MCF 10A (cell line): ENCODE measurements around the gene SPATA46. TPM values are rescaled to one million over a fixed set of nuclear protein-coding genes. Genes with fewer than 3 reads are reported as not detected.

Experiments used
- BruUV-seq: library from RNA; stranded (reverse); fragments of 400-500 nt; replicated peaks from 2 replicates; lab custom pipeline; 2021; lab: Mats Ljungman, UMichigan
- CTCF ChIA-PET: fragments of 300-600 bp; sonication (Branson Sonifier 250); formaldehyde crosslinking; extraction: SDS; loops from one replicate; lab custom pipeline; 2021; ENCODE audit warnings: antibody characterized with exemption, inconsistent platforms; lab: Yijun Ruan, JAX
- POLR2A ChIA-PET: fragments of 300-600, 350-650 bp; sonication (Branson Sonifier 250); formaldehyde crosslinking; extraction: SDS; loops from one replicate; lab custom pipeline; 2020; ENCODE audit warnings: antibody characterized with exemption, inconsistent platforms; lab: Yijun Ruan, JAX
- DNase-seq: peaks from one replicate; pipeline ENCODE4 v3.0.0-alpha.2; 2018; ENCODE audit not compliant: unreplicated experiment
- H3K27ac Mint-ChIP-seq: one replicate; pipeline ENCODE4 v1.8.0; 2022; ENCODE audit warnings: mild to moderate bottlenecking, low read depth, mixed read lengths; ENCODE audit not compliant: unreplicated experiment
- H3K27me3 Mint-ChIP-seq: one replicate; pipeline ENCODE4 v1.8.0; 2022; ENCODE audit warnings: mixed read lengths; ENCODE audit not compliant: insufficient read depth, unreplicated experiment
- H3K36me3 Mint-ChIP-seq: one replicate; pipeline ENCODE4 v1.8.0; 2022; ENCODE audit warnings: mild to moderate bottlenecking, moderate library complexity, mixed read lengths; ENCODE audit not compliant: insufficient read depth, unreplicated experiment
- H3K4me1 Mint-ChIP-seq: one replicate; pipeline ENCODE4 v1.8.0; 2022; ENCODE audit warnings: mixed read lengths; ENCODE audit not compliant: insufficient read depth, unreplicated experiment
- H3K4me3 Mint-ChIP-seq: one replicate; pipeline ENCODE4 v1.8.0; 2022; ENCODE audit warnings: mild to moderate bottlenecking, moderate library complexity, mixed read lengths; ENCODE audit not compliant: unreplicated experiment
- H3K9me3 Mint-ChIP-seq: one replicate; pipeline ENCODE4 v1.8.0; 2022; ENCODE audit warnings: mixed read lengths; ENCODE audit not compliant: unreplicated experiment
- intact Hi-C: fragments of 100-400 bp; cut with micrococcal nuclease; formaldehyde crosslinking; loops from 2 replicates; pipeline ENCODE4 v1.14.1; 2022
- total RNA-seq: library from RNA; stranded (reverse); gene quantifications from 2 replicates; pipeline ENCODE4 v1.2.3, GENCODE V29; 2022
- TF ChIP-seq, protein P1 (sequence below): fragments of 200-600 bp; IDR thresholded peaks from one replicate; pipeline ENCODE4 v1.8.0; 2022; ENCODE audit warnings: antibody characterized with exemption, mild to moderate bottlenecking; ENCODE audit not compliant: unreplicated experiment

SPATA46 gene
- total RNA-seq, 1 experiment from 2014 or later: not detected

DNA sequence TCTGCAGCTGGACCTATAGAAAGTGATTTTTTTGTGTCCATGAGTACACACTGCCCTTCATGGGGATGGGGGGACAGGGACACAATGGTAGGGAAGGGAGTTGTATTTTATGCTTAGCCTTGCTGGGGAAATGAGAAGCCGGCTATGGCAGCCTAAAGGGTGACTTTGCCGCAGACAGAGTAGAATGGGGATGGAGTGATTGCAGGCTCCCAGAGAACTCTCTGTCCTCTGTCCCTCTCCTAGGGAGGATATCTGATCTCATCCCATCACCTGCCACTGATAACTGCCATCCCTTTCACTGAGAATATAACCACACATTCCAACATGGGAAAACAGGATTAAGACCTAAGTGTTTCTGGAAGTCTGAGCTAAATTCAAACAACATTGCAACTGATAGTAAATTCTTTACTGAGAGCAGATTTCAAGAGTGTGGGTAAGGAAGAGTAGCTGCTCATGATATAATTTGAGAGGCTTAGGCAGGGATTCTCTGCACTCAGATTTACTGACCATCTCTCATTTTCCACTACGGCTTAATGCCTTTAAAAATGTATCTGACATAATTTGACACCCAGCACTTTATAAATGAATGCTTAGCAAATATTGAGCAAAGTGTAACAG, 21.4 kb upstream of the SPATA46 start:
- TF ChIP-seq, protein P1, sequence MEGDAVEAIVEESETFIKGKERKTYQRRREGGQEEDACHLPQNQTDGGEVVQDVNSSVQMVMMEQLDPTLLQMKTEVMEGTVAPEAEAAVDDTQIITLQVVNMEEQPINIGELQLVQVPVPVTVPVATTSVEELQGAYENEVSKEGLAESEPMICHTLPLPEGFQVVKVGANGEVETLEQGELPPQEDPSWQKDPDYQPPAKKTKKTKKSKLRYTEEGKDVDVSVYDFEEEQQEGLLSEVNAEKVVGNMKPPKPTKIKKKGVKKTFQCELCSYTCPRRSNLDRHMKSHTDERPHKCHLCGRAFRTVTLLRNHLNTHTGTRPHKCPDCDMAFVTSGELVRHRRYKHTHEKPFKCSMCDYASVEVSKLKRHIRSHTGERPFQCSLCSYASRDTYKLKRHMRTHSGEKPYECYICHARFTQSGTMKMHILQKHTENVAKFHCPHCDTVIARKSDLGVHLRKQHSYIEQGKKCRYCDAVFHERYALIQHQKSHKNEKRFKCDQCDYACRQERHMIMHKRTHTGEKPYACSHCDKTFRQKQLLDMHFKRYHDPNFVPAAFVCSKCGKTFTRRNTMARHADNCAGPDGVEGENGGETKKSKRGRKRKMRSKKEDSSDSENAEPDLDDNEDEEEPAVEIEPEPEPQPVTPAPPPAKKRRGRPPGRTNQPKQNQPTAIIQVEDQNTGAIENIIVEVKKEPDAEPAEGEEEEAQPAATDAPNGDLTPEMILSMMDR: no peak
- intact Hi-C loops: loop anchor here (10.0 kb wide), 1 partner anchor 603 kb away; no protein-coding TSS in a partner anchor
- H3K27me3 Mint-ChIP-seq: peaks cover 40% of the 10 kb centered on the region
- DNase-seq: no peak
- H3K4me1 Mint-ChIP-seq: no peaks in the 10 kb centered on the region
- H3K9me3 Mint-ChIP-seq: no peaks in the 10 kb centered on the region
- BruUV-seq: no TSS peak
- no peaks in the 10 kb centered on the region for H3K36me3 Mint-ChIP-seq
- CTCF ChIA-PET: interaction anchor here (0.7 to 2.4 kb wide), 8 partner anchors 9 to 343 kb away, joined by 3 to 8 read pairs (median 4); no protein-coding TSS in a partner anchor
- POLR2A ChIA-PET: no interaction called here
- no peak overlapping the region for H3K4me3 Mint-ChIP-seq
- no peak overlapping the region for H3K27ac Mint-ChIP-seq

DNA sequence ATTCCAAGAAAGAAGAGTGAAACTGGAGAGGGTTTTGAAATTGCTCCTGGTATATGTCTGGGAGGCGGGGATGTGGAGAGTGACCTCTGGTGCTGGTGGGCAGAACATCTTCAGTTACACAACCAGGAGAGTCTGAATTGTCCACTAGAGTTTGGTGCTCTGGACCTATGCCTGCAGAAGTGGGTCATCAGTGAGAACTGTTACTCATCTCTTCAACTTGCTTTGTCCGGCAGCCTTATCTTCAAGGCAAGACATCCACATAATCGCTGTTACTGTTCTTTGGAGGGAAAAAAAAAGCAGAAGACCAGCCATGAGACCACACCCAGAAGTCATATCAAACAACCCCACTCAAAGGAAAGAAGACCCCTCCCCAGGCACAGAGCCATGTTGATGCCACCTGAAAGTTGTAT, 20.4 kb upstream of the SPATA46 start:
- TF ChIP-seq, protein P1: no peak
- ChIA-PET CTCF (interaction anchor here (1.2 to 2.4 kb wide), 2 partner anchors 11 to 341 kb away, joined by 4 to 8 read pairs; no protein-coding TSS in a partner anchor), POLR2A (no interaction called here)
- Mint-ChIP-seq H3K27ac (no peak overlapping the region), H3K27me3 (peaks cover 40% of the 10 kb centered on the region), H3K9me3 (no peaks in the 10 kb centered on the region), H3K4me1 (peaks cover 2% of the 10 kb centered on the region), H3K36me3 (no peaks in the 10 kb centered on the region), H3K4me3 (no peak overlapping the region)
- no TSS peak for BruUV-seq
- intact Hi-C loops: loop anchor here (10.0 kb wide), 1 partner anchor 602 kb away; no protein-coding TSS in a partner anchor
- DNase-seq: peak; percentile 27

GRCh38 chr1:162396201-162396906, 19.7 kb upstream of the SPATA46 start:
- BruUV-seq: no TSS peak
- CTCF ChIA-PET: interaction anchor here (0.6 to 8.0 kb wide), 4 partner anchors 25 to 343 kb away, joined by 3 to 171 read pairs (median 6); no protein-coding TSS in a partner anchor
- TF ChIP-seq, protein P1: no peak
- intact Hi-C loops: loop anchor here (10.0 kb wide), 1 partner anchor 602 kb away; no protein-coding TSS in a partner anchor
- Mint-ChIP-seq H3K4me3 (no peak overlapping the region), H3K4me1 (peaks cover 9% of the 10 kb centered on the region), H3K27ac (no peak overlapping the region), H3K9me3 (no peaks in the 10 kb centered on the region), H3K27me3 (peaks cover 40% of the 10 kb centered on the region), H3K36me3 (no peaks in the 10 kb centered on the region)
- DNase-seq: no peak
- POLR2A ChIA-PET: interaction anchor here (1.1 kb wide), 1 partner anchor 8 kb away, joined by 3 read pairs; no protein-coding TSS in a partner anchor
